ENCODE data around the gene EP400.

Gene EP400

DNA sequence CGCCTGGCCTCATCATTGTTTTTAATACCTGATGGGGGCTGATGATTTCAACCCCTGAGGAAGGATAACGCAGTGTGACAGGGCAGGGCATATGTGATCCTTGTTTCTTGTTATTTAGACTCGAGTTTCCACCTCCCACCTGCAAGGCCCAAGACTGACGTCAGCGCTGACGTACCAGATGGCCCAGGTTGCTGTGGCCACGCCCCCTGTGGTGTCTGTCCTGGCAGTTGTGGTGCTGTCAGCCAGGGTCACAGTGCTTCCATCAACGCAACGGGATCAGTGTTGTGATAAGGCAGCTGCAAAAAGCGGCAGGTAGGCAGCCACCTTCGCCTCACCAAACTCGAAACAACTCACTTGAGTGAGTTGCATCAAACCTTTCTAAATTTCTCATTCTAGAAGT lies 176.0 kb downstream of the EP400 start:
- no peak for DNase-seq

DNA sequence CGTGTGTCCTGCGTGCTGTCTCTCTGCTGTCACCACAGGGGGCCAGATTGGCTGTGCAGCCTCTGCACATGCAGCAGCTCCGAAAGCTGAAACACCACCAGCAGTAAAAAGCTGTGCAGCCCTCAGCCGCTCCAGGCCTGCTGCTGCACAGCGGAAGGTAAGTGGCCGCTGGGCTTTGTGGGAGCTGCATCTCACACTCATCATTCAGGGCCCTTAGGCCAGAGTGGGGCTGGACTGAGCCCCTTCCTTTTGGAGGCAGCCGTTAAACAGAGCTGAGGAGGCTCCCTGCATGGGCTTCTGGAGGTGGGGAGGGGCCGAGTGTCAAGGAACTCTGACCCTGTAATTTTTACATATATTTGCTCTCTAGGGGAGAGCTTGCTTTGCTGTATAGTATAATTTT lies 177.3 kb downstream of the EP400 start:
- no peak for DNase-seq

- DNase-seq: no peak
Observed at GRCh38 chr12:132129007-132129406, 179.3 kb downstream of the EP400 start.

DNA sequence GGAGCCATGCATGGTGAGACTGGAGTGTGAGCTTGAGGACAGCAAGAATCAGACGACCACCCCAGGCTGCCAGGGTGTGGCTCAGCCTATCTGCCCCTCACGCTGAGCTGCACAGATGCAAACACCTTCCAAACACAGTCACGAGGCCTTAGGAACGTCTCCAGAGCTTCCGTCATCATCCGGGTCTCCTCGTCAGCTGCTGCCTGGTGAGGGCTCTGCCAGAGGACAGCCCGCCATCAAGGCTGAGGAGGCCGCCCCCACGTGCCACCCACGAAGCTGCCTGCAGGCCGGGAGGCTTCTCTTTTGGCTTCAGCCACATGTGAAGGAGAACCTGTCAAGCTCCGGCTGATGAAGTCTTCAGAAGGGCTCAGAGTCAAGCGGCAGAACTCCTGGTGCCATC lies 180.9 kb downstream of the EP400 start:
- DNase-seq: no peak

All from T-helper 1 cell (primary cell).